ENCODE results near the gene CFAP53. TPM values are rescaled to one million over a fixed set of nuclear protein-coding genes. Genes with fewer than 3 reads are reported as not detected.

CFAP53 gene
- total RNA-seq, 2 experiments from 2014 or later = 0.86 TPM; not detected in 1

DNA sequence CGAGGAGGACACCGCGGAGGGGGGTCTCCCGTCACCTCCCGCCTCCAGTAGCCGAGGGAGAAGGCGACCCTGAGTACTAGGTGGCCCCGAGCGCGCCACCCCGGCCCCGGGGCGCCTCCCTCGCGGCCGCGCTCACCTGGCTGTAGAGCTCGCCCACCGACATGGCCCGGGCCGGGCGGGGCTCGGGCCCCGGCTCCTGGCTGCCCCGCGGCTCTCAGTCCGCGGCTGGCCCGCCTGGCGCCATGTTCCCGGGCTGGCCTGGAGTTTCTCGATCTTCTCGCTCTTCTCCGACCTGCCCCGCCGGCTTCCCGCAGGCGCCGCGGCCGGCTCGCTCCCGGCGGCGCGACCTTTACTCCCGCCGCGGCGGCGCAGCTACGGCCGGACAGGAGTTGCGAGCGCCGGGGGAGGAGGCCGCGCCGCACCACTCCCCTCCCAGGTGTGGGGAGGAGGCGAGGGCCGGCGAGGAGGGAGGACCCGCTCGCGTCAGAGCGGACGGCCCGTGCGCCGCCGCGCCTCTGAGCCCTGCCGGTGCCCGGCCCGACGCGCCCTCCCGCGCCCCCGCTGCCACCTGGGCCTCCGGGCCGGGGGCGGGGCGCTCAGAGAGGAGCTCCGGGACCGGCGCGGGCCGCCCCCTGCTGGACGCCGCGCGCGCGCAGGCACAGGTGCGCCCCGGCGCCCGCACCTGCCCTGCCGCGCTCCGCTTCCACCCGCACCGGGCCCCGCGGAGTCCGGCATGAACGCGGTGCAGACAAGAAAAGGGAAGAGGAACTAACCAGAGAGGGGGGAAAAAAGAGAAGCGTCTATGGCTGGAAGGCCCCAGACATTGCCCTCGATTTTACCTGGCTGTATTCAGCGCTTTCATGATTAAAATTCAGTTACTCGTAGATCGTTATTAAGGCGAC is 71.4 kb downstream of the CFAP53 start, which contains the start of gene MYO5B:
Gene MYO5B, minus strand, starts transcription at position 517 of the 902 bp plus-strand sequence. Its CDS starts 354 bp downstream, at position 163.
- BruUV-seq (replicated peaks) = no TSS peak
- no peaks in the 10 kb centered on the region for H4K20me1 ChIP-seq (ENCODE audit: insufficient read depth, low read length)
- H2AFZ ChIP-seq (ENCODE audit: low read length) = no peak within 1 kb of the TSS
- H3K4me3 ChIP-seq (ENCODE audit: low read depth, low read length, poor library complexity, severe bottlenecking) = no peak within 1 kb of the TSS
- H3K4me1 ChIP-seq (ENCODE audit: insufficient read depth, low read length, poor library complexity, severe bottlenecking) = no peaks in the 10 kb centered on the region
- H3K4me2 ChIP-seq (ENCODE audit: low read length) = no peak within 1 kb of the TSS
- no peaks in the 10 kb centered on the region for H3K36me3 ChIP-seq (ENCODE audit: insufficient read depth, low read length)
- TF ChIP-seq, protein P1, sequence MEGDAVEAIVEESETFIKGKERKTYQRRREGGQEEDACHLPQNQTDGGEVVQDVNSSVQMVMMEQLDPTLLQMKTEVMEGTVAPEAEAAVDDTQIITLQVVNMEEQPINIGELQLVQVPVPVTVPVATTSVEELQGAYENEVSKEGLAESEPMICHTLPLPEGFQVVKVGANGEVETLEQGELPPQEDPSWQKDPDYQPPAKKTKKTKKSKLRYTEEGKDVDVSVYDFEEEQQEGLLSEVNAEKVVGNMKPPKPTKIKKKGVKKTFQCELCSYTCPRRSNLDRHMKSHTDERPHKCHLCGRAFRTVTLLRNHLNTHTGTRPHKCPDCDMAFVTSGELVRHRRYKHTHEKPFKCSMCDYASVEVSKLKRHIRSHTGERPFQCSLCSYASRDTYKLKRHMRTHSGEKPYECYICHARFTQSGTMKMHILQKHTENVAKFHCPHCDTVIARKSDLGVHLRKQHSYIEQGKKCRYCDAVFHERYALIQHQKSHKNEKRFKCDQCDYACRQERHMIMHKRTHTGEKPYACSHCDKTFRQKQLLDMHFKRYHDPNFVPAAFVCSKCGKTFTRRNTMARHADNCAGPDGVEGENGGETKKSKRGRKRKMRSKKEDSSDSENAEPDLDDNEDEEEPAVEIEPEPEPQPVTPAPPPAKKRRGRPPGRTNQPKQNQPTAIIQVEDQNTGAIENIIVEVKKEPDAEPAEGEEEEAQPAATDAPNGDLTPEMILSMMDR (conservative IDR thresholded peaks at IDR 0.05; ENCODE audit: low read length) = 0 out of 2 replicates have a peak, but pooled peaks have one; percentile 40
- no peak for TF ChIP-seq EZH2phosphoT487 (IDR thresholded peaks at IDR 0.05; ENCODE audit: borderline replicate concordance, low read depth, low read length)
- no peak within 1 kb of the TSS for H3K27ac ChIP-seq (ENCODE audit: low read depth, low read length, poor library complexity, severe bottlenecking)
- H3K79me2 ChIP-seq (ENCODE audit: insufficient read depth, low read depth, low read length) = no peaks in the 10 kb centered on the region
- H3K9me3 ChIP-seq (ENCODE audit: low read length) = no peaks in the 10 kb centered on the region
- intact Hi-C loops (cut with micrococcal nuclease; ENCODE audit: unreplicated experiment) = no loop called here
- DNase-seq (ENCODE audit: low spot score) = peak; percentile 10
- POLR2A ChIA-PET = no interaction called here
- CTCF ChIA-PET (ENCODE audit: unreplicated experiment) = no interaction called here
- H3K9me2 ChIP-seq (ENCODE audit: insufficient read depth, low read length) = no peaks in the 10 kb centered on the region

DNA sequence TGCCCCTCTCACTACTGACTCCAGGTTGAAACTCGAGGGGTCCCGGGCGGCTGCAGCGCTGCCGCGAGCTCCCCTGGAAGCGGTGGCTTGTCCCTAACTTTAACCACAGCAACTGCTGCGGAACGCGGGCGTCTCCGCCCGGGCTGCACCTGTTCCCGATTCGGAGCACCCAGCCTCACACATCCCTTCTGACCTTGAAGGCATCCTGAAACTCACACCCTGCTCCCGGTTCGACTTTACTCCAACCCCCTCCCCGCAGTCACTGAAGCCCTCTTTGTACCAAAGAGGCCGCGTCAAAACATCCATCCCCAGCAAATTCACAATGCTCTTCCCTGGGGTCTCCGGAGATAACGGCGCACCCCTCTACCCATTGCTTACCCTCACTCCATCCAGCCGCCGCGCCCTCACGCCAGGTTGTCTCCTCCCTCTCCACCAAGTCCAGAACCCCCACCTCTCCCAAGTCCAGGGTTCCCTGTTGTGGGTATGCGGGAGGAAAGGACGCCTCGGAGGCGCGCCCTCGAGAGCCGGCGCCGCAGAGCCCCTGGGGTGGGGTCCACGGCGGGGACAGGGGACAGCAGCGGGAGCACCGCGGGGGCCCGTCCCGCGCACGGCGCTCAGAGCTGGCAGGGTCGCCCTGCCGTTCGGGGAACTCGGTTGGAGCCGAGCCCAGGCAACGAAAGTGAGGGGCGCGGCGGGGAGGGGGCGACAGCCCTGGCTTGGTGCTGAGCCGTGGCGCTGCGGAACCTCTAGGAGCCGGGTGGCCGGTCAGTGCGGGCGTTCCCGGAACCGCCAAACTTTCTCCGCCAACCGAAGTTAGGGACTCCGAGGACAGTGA is 72.3 kb downstream of the CFAP53 start:
- Histone ChIP-seq H3K4me2 (ENCODE audit: low read length) (no peak overlapping the region), H4K20me1 (ENCODE audit: insufficient read depth, low read length) (no peaks in the 10 kb centered on the region), H3K9me3 (ENCODE audit: low read length) (no peaks in the 10 kb centered on the region), H2AFZ (ENCODE audit: low read length) (no peak overlapping the region), H3K79me2 (ENCODE audit: insufficient read depth, low read depth, low read length) (no peaks in the 10 kb centered on the region), H3K4me3 (ENCODE audit: low read depth, low read length, poor library complexity, severe bottlenecking) (no peak overlapping the region), H3K9me2 (ENCODE audit: insufficient read depth, low read length) (no peaks in the 10 kb centered on the region), H3K4me1 (ENCODE audit: insufficient read depth, low read length, poor library complexity, severe bottlenecking) (no peaks in the 10 kb centered on the region), H3K27ac (ENCODE audit: low read depth, low read length, poor library complexity, severe bottlenecking) (no peak overlapping the region), H3K36me3 (ENCODE audit: insufficient read depth, low read length) (no peaks in the 10 kb centered on the region)
- CTCF ChIA-PET (ENCODE audit: unreplicated experiment) = no interaction called here
- POLR2A ChIA-PET = no interaction called here
- BruUV-seq (replicated peaks) = no TSS peak
- TF ChIP-seq EZH2phosphoT487 (IDR thresholded peaks at IDR 0.05; ENCODE audit: borderline replicate concordance, low read depth, low read length) = no peak
- TF ChIP-seq, protein P1 (conservative IDR thresholded peaks at IDR 0.05; ENCODE audit: low read length) = no peak
- intact Hi-C loops (cut with micrococcal nuclease; ENCODE audit: unreplicated experiment) = no loop called here
- no peak for DNase-seq (ENCODE audit: low spot score)
